GM13977 (cell line): ENCODE measurements around the gene POGZ.
A peak's percentile ranks its signal among the peaks of the same experiment; 100 is the strongest.

Experiments
- DNase-seq: peaks from one replicate; pipeline ENCODE4 v3.0.0; 2012; ENCODE audit warnings: low spot score
- in situ Hi-C: fragments of 300-500 bp; cut with MboI; formaldehyde crosslinking; loops from one replicate; pipeline ENCODE4 v1.12.0; 2022; ENCODE audit warnings: low sequenced_read_pairs, low pct_unique_long_range_greater_than_20kb, mixed read lengths, inconsistent platforms; ENCODE audit not compliant: unreplicated experiment
- TF ChIP-seq, protein P1 (sequence below): IDR thresholded peaks from 2 replicates; pipeline ENCODE4 v1.5.1; 2012; ENCODE audit warnings: mild to moderate bottlenecking, control low read depth; ENCODE audit not compliant: insufficient read depth; ENCODE audit errors: extremely low read depth, missing control alignments

POGZ gene

DNA sequence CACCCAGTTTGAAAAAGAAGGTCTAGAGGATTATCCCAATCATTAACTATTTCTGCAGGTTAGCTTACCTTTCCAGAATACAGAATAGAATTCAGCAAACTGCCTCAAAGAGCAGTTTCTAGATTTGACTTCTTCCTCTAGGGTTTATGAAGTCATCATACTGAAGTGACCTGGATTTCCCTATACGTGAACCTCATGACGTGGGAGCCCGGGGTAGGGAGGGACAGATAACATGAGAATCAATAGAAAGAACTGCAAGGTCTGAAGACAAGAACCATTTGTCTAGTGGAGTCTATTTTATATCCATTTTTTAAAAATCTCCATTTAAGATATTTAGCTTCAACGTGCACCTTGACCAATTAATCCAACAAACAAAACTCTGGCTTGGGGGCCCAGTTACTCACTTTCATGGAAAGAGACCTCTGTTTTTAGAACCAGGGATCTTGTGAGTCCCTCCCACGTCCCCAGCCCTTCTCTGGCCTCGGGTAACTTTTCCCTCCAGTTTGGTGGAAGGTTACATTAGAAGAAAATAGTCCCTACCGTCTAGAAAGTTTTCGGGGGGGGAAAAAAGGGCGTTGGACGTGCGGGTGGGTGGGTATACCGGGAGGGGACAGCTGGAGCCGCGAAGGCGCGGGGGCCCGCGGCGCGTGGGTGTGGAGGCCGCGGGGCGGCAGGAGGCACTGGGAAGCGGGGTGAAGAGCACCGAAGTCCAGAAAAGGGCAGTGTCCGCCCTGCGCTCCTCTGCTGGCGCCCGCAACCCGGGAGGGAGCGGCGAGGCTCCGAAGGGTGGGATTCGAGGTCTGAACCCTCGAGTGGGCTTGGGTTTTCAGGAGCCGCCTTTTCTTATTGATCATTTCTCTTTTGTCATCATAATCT is 13.8 kb upstream of the POGZ start:
- in situ Hi-C loops = no loop called here
- TF ChIP-seq, protein P1, sequence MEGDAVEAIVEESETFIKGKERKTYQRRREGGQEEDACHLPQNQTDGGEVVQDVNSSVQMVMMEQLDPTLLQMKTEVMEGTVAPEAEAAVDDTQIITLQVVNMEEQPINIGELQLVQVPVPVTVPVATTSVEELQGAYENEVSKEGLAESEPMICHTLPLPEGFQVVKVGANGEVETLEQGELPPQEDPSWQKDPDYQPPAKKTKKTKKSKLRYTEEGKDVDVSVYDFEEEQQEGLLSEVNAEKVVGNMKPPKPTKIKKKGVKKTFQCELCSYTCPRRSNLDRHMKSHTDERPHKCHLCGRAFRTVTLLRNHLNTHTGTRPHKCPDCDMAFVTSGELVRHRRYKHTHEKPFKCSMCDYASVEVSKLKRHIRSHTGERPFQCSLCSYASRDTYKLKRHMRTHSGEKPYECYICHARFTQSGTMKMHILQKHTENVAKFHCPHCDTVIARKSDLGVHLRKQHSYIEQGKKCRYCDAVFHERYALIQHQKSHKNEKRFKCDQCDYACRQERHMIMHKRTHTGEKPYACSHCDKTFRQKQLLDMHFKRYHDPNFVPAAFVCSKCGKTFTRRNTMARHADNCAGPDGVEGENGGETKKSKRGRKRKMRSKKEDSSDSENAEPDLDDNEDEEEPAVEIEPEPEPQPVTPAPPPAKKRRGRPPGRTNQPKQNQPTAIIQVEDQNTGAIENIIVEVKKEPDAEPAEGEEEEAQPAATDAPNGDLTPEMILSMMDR = no peak
- peak; percentile 44 for DNase-seq

DNA sequence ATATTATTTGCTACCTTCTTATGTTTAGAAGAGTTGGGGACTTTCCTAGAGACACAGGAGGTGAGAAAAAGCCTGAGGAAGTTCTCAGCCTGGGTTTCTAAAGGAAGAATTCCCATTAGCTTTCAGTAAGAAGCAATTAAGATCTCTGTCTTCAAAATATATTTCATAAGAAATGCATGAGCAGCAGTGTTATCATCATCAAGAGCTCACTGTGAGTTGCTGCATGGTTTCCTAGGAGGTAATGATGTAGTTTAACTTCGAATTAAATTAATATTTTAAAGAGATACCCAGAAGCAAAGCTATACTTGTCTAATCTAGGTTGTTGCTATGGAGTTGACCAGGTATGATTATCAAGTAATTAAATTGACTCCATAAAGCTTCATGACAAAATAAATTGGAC is 5.7 kb upstream of the POGZ start:
- no peak for DNase-seq
- in situ Hi-C loops = no loop called here
- TF ChIP-seq, protein P1 = no peak

DNA sequence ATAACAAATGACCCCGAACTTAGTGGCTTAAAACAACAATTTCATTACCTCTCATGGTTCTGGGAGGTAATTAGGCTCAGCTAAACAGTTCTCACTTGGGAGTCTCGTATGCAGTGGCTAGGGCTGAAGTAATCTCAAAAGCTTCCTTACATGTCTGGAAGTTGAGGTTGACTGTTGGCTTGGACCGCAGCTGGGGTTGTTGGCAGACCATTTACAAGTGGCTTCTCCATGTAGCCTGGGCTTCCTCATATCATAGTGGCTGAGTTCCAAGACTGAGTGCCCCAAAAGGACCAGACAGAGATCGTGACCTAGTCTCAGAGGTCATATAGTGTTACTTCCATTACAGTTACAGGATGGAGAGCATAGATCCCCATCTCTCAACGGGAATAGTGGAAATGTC is 2.4 kb upstream of the POGZ start:
- no peak for DNase-seq
- in situ Hi-C loops = no loop called here
- TF ChIP-seq, protein P1 = no peak

DNA sequence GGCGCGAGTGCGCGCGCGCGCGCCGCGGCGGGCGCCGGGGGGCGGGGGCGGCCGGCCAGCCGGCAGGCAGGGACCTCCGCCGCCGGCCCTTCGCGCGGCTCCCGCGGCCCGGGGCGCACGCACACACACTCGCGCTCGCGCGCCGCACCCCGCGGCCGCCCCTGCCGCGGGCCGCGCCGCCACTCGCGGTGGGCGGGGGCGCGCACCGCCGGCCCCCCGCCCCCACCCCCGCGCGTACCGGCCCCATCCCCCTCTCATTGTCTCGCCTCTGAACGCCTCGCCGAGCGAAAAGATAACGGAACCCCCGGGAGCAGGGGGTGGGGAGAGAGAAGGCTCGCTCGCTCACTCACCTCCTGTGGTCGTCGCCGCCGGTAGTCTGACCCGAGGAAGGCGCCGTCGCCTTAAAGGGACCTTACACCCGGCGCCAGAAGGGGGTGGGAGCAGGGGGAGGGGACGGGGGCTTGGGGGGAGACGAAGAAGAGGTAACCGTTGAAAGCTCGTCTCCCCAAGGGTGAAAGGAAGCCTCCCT is 428 bp downstream of the POGZ start:
- in situ Hi-C loops = no loop called here
- DNase-seq = peak; percentile 72
- TF ChIP-seq, protein P1 = no peak

DNA sequence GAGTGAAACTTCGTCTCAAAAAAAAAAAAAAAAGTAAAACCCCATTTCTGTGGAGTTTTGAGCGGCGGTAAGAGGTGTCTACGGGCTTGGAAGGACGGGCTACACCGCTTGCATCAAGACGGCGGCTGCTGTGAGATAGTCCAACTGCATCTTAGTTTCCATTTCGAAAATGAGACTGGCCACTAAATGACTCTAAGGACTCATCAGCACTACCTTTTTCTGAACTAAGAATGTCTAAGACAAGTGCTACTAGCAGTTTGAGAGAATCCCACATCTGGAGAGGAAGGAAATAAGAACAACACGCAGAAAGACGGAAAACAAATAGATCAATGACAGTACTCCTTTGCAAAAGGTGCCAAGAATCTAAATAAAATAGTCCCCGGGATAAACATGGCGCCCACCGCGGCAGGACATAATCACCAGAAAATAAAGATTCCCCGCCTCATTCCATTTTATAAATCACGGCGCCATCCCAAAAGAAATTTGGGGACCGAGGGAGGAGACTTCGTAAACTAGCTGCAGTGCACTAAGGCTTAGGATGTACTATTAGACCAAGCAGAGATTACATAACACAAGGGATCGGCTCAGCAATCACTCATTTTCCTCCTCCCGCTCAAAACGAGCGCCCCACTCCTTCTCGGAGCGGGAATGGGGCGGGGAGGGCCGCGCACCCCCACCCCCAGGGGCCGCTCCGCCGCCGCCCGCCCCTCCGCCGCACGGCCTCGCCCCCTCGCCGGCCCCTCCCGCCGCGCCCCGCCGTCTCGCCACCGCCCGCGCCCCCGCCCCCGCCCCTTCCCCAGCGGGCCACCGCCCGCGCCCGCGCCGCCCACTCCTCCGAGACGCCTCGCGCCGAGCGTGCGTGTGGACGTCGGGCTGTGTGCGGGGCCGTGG is 1.1 kb downstream of the POGZ start:
- DNase-seq = peak; percentile 80
- in situ Hi-C loops = no loop called here
- TF ChIP-seq, protein P1 = no peak

DNA sequence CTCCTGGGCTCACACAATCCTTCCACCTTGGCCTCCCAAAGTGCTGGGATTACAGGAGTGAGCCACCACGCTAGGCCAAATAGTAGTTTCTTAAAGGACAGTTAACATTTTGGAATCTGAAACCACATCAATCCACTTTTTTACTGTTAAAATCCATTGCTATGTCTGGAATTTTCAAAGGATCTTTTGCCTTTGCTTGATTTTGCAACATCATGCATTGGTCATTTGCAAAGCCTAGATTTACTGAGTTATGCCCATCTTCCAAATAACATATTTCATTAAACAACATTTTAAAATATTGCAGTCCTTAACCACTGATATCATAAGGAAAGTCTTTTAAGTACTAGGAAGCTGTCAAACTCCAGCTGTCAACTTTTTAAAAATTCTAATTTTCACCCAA is 3.3 kb downstream of the POGZ start:
- TF ChIP-seq, protein P1 = no peak
- DNase-seq = no peak
- in situ Hi-C loops = no loop called here
